ENCODE results near the gene CSTPP1.
"Not testable (repeated sequence)": the region's sequence is repeated elsewhere in the genome, so short reads cannot be mapped to it uniquely, and the experiment has no call there.

CSTPP1 gene

GRCh38 chr11:46991391-46991790 lies 54.8 kb downstream of the CSTPP1 start:
- DNase-seq (ENCODE audit: low spot score), result no peak

DNA sequence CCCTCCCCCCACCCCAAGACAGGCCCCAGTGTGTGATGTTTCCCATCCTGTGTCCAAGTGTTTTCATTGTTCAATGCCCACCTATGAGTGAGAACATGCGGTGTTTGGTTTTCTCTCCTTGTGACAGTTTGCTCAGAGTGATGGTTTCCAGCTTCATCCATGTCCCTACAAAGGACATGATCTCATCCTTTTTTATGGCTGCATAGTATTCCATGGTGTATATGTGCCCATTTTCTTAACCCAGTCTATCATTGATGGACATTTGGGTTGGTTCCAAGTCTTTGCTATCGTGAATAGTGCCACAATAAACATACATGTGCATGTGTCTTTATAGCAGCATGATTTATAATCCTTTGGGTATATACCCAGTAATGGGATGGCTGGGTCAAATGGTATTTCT lies 55.8 kb downstream of the CSTPP1 start:
- DNase-seq (ENCODE audit: low spot score), result not testable (repeated sequence)

DNA sequence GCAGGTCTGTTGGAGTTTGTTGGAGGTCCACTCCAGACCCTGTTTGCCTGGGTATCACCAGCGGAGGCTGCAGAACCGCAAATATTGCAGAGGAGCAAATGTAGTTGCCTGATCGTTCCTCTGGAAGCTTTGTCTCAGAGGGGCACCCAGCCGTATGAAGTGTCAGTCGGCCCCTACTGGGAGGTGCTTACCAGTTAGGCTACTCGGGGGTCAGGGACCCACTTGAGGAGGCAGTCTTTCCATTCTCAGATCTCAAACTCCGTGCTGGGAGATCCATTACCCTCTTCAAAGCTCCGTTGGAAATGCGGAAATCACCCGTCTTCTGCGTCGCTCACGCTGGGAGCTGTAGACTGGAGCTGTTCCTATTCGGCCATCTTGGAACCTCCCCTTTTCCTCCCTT lies 61.2 kb downstream of the CSTPP1 start:
- not testable (repeated sequence) for DNase-seq (ENCODE audit: low spot score)

DNA sequence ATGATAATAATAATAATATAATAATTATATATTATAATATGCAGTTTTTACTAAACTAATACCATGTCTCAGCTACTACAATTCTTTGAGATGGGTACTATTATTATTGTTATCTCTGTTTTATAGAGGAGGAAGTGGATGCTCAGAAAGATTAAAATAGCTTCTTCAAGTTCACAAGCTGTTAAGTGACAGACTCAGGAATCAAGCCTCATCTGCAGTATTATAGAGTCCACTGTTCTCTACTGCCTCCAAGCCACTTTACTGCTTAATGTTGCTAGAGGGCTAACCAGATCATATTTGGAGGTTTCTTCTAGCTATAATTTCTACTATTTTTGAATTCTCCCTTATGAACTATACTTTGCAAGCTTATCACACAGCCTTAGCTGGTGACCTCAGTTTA lies 62.7 kb downstream of the CSTPP1 start:
- no peak for DNase-seq (ENCODE audit: low spot score)

GRCh38 chr11:47000033-47000432 lies 63.5 kb downstream of the CSTPP1 start:
- no peak for DNase-seq (ENCODE audit: low spot score)

DNA sequence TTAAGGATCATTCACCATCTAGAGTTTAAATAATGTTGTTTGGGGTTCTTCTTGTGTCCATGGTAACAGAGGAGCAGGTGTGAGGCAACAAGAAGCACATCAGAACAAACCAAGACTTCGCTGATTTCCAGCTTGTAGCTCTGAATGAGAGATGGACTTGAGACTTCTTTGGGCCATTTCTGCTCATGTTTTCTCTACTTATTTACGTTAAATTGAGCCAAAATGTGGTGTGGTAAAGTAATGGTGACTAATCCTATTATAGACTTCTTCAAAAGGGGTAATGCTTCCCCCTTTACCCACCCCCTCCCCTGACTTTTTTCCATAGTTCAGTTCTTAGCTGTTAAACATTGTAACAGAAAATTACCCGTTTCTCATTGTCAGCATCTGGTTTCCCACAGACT lies 65.2 kb downstream of the CSTPP1 start:
- no peak for DNase-seq (ENCODE audit: low spot score)

DNA sequence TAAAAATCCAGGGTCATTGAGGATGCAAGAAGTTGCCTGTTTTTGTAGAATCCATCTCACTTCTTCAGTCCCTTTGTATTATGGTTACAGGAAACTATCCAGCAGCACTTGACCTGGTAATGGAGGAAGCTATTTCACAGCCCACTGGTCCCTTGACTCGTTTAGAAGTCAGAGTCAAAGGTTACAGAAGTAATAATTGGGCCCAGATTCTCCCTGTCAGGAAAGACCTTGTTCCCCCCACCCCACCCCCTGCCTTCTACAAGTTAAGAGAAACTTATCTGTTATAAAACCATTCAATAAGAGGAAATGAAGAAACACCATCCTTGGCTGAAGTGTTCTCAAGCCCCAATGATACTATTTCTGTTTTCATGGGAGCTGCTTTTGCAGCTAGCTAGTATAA lies 65.8 kb downstream of the CSTPP1 start:
- no peak for DNase-seq (ENCODE audit: low spot score)

- peak; percentile 50 for DNase-seq (ENCODE audit: low spot score)
Measured at GRCh38 chr11:47003180-47003877, 66.8 kb downstream of the CSTPP1 start.

- DNase-seq (ENCODE audit: low spot score), result peak; percentile 88
Measured at GRCh38 chr11:47004595-47005033, 68.1 kb downstream of the CSTPP1 start.

- DNase-seq (ENCODE audit: low spot score), result no peak
Measured at GRCh38 chr11:47005441-47005840, 68.9 kb downstream of the CSTPP1 start.

DNA sequence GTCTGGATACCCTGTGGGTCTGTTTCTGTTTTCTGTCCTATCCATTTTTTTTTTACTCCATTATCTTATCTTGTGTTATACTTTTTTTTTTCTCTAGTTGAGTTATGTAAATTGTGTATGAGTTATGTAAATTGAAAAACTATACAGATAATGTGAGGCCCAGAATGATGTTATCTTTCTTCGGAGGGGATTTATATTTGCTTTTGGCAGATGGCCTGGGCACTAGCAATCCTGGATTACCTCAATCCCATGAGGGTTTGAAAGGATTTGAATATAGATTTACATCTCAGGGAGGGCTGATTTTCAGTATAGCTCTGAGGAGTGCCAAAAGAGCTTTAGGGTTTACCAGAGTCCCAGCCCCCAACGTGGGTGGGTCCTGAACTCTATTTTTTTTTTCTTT lies 71.0 kb downstream of the CSTPP1 start:
- DNase-seq (ENCODE audit: low spot score), result no peak

GRCh38 chr11:47010179-47010578 lies 73.6 kb downstream of the CSTPP1 start:
- no peak for DNase-seq (ENCODE audit: low spot score)

GRCh38 chr11:47014097-47014496 lies 77.5 kb downstream of the CSTPP1 start:
- DNase-seq (ENCODE audit: low spot score), result no peak

- no peak for DNase-seq (ENCODE audit: low spot score)
Measured at GRCh38 chr11:47018637-47019036, 82.1 kb downstream of the CSTPP1 start.

GRCh38 chr11:47020793-47021526 lies 84.4 kb downstream of the CSTPP1 start:
- no peak for DNase-seq (ENCODE audit: low spot score)

- DNase-seq (ENCODE audit: low spot score), result no peak
Measured at GRCh38 chr11:47021527-47021818, 84.9 kb downstream of the CSTPP1 start.

DNA sequence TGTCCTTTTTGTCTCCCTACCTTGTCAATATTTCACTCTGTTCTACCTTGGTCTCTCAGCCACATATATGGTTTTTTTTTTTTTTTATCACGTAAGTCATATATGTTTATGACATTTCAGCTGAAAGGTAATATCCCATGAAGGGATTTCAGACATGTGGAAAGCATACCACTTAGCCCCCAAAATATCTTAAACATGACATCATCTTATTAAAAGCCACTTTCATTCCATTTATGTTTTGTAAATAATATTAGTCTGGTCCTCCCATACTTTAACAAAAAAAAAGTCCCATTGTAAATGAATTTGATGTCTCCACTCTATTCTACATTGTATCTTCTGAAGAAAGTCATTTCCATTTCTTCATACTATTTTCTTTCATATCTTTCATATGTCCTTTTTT lies 85.4 kb downstream of the CSTPP1 start:
- no peak for DNase-seq (ENCODE audit: low spot score)

DNA sequence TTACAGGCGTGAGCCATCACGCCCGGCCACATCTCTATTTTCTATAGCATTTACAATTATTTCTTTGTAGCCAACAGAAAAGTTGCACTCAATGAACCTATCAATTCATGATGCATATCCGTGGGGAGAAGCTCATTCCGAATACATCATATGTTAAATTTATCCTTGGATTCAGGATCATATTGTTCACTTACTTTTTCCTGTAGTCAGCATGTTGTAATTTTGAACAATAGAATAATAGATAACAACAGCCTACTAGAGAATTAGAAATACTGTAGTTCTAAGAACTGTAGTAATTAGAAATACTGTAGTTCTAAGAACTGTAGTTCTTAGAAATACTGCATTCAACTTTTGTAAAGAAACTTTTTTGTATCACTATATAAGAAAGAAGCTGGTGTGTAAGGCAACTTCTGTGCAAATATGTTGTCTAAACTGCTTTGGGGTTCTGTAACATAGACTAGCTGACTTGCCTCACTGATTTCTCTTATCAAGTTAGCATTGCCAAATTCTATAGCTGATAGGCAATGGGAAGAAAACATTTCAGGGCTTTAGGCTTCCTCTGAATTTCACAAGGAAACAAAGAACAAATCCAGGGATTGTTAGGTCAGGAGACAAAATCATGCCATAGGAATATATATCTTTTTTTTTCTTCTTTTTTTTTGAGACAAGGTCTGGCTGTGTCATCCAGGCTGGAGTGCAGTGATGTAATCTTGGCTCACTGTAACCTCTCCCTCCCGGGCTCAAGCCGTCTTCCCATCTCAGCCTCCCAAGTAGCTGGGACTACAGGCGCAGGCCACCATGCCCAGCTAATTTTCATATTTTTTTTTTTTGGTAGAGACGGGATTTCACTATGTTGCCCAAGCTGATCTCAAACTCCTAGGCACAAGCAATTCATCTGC lies 91.9 kb downstream of the CSTPP1 start:
- DNase-seq (ENCODE audit: low spot score), result no peak

DNA sequence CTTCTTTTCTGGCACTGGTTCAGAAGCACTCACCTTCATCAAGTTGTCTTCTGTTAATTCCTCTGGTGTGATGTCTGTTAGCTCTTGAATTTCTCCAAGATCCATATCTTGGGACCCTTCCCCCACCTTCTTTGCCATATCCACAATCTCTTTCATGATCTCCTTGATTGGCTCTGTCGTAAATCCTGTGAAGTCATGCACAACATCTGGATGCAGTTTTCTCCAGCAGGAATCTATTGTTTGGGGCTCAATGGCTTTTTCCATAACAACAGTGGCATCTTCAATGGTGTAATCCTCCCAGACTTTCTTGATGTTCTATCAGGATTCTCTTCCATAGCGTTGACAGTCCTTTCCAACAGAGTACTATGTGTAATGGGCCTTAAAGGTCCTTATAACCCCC lies 96.9 kb downstream of the CSTPP1 start:
- DNase-seq (ENCODE audit: low spot score), result no peak

- DNase-seq (ENCODE audit: low spot score), result no peak
Measured at GRCh38 chr11:47034091-47034490, 97.5 kb downstream of the CSTPP1 start.

DNA sequence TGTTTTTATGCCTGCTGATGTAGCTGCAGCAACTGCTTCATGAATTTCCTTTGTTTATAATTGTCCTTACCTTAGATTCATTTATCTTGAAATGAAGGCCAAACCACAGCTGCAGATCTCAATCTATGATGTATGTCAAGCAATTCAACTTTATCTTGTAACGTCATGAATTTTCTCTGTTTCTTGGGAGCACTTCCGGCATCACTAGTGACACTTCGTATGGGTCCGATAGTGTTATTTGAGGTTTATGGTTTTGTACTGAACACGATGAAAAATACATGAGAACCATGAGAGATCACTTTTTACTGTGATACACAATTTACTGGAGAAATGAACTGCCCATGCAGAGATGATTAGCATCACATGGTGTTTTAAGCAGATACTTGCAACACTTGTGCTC lies 98.5 kb downstream of the CSTPP1 start:
- DNase-seq (ENCODE audit: low spot score), result no peak

DNA sequence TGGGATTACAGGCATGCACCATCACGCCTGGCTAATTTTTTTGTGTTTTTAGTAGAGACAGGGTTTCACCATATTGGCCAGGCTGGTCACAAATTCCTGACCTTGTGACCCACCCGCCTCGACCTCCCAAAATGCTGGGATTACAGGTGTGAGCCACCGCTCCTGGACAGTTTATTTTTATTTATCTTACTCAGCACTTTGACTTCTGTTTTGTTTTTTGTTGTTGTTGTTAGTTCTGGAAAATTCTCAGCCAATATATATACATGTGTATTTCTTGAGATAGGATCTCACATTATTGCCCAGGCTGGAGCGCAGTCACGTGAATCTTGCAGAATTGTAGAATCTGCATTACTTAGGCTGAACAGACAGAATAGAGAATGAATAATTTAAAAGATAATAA lies 107.6 kb downstream of the CSTPP1 start:
- no peak for DNase-seq (ENCODE audit: low spot score)

DNA sequence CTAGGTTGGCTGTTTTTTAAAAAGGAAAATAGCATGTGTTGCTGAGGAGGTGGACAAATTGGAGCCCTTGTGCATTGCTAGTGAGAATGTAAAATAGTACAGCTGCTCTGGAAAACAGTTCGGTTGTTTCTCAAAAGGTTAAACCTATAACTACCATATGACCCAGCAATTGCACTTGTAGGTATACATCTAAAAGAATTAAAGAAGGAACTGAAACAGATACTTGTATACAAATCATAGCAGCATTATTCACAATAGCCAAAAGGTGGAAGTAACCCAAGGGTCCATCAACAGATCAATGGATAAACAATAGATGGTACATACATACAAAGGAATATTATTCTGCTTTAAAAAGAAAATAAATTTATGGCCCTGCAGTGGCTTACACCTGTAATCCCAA lies 111.4 kb downstream of the CSTPP1 start:
- no peak for DNase-seq (ENCODE audit: low spot score)

All from globus pallidus (tissue), 1 donor.